PFSK-1 (cell line): ENCODE data around the gene FAM124A.

Experiments used
- POLR2AphosphoS5 ChIP-seq: IDR thresholded peaks from 2 replicates; pipeline ENCODE4 v1.6.1; 2012; ENCODE audit warnings: low read depth, mild to moderate bottlenecking, control low read depth, low read length, moderate library complexity
- SIN3A ChIP-seq: IDR thresholded peaks from 2 replicates; pipeline ENCODE4 v1.6.1; 2012; ENCODE audit warnings: mild to moderate bottlenecking, low read length, moderate library complexity, borderline replicate concordance; ENCODE audit not compliant: insufficient read depth
- TF ChIP-seq, protein P1 (sequence below), 2 experiments: IDR thresholded peaks; 2 replicates each; pipeline versions ENCODE4 v1.6.1 to v1.8.0; 2011 to 2012; ENCODE audit warnings: low read depth in 2 of 2, low read length in 2 of 2, control low read depth in 1 of 2, inconsistent platforms in 1 of 2, mild to moderate bottlenecking in 1 of 2, moderate library complexity in 1 of 2; ENCODE audit not compliant: insufficient read depth in 1 of 2

DNA sequence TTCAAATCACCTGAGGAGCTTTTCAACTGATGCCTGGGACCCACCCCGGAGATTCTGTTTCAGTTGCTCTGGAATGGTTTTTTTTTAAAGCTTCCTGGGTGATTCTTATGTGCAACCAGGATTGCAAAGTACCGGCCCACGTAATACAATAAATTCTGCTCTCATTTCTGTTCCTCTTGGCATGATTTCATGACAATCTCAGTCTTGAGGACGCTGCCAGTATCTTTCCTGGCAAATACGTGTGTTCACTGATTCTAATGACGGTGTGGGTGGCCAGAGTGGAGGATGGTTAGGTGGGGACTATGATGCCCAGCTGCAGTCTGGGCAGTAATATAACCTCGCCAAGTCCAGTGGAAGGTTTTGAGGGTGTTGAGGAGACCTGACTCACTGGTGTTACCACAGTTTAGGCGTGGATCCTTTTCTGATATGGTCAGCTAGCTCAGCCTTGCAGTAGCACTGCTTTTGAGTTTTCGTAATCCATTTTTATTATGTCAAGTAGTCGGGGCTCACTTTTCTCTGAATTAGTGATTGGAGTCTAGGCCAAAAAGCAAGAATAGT lies 49.4 kb downstream of the FAM124A start:
- TF ChIP-seq SIN3A (no peak), POLR2AphosphoS5 (no peak)
- TF ChIP-seq, protein P1, sequence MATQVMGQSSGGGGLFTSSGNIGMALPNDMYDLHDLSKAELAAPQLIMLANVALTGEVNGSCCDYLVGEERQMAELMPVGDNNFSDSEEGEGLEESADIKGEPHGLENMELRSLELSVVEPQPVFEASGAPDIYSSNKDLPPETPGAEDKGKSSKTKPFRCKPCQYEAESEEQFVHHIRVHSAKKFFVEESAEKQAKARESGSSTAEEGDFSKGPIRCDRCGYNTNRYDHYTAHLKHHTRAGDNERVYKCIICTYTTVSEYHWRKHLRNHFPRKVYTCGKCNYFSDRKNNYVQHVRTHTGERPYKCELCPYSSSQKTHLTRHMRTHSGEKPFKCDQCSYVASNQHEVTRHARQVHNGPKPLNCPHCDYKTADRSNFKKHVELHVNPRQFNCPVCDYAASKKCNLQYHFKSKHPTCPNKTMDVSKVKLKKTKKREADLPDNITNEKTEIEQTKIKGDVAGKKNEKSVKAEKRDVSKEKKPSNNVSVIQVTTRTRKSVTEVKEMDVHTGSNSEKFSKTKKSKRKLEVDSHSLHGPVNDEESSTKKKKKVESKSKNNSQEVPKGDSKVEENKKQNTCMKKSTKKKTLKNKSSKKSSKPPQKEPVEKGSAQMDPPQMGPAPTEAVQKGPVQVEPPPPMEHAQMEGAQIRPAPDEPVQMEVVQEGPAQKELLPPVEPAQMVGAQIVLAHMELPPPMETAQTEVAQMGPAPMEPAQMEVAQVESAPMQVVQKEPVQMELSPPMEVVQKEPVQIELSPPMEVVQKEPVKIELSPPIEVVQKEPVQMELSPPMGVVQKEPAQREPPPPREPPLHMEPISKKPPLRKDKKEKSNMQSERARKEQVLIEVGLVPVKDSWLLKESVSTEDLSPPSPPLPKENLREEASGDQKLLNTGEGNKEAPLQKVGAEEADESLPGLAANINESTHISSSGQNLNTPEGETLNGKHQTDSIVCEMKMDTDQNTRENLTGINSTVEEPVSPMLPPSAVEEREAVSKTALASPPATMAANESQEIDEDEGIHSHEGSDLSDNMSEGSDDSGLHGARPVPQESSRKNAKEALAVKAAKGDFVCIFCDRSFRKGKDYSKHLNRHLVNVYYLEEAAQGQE (IDR thresholded peaks at IDR 0.05; ENCODE audit: insufficient read depth in 1 of 2, low read depth in 2 of 2, low read length in 2 of 2), result no peak
